ENCODE data around the gene TM4SF4.
A peak's percentile ranks its signal among the peaks of the same experiment; 100 is the strongest.

Gene TM4SF4

GRCh38 chr3:149527531-149528339 lies 53.2 kb downstream of the TM4SF4 start:
- POLR2A ChIA-PET, result interaction anchor here (1.2 kb wide), 1 partner anchor 131 kb away, joined by 5 read pairs; the partner anchor contains the start of gene WWTR1
- CTCF ChIA-PET, result interaction anchor here (0.8 to 2.7 kb wide), 12 partner anchors 13 to 407 kb away, joined by 3 to 33 read pairs (median 4); no protein-coding TSS in a partner anchor
- no peak for DNase-seq (ENCODE audit: low read depth, low spot score)
- H3K4me3 ChIP-seq (ENCODE audit: low read depth, low read length), result no peak overlapping the region
- peak; percentile 12 for TF ChIP-seq CTCF (IDR thresholded peaks at IDR 0.05; ENCODE audit: insufficient read depth, low read length, missing control alignments)

- POLR2A ChIA-PET, result interaction anchor here (1.2 kb wide), 1 partner anchor 130 kb away, joined by 5 read pairs; the partner anchor contains the start of gene WWTR1
- no peak overlapping the region for H3K4me3 ChIP-seq (ENCODE audit: low read depth, low read length)
- CTCF ChIA-PET, result interaction anchor here (1.0 to 2.7 kb wide), 8 partner anchors 12 to 408 kb away, joined by 3 to 33 read pairs (median 4); no protein-coding TSS in a partner anchor
- DNase-seq (ENCODE audit: low read depth, low spot score), result no peak
- TF ChIP-seq CTCF (IDR thresholded peaks at IDR 0.05; ENCODE audit: insufficient read depth, low read length, missing control alignments), result no peak
Observed at GRCh38 chr3:149528340-149528650, 53.8 kb downstream of the TM4SF4 start.

- no peak for TF ChIP-seq CTCF (IDR thresholded peaks at IDR 0.05; ENCODE audit: insufficient read depth, low read length, missing control alignments)
- CTCF ChIA-PET, result interaction anchor here (0.6 to 2.7 kb wide), 2 partner anchors 190 to 197 kb away, joined by 3 to 33 read pairs; no protein-coding TSS in a partner anchor
- no peak overlapping the region for H3K4me3 ChIP-seq (ENCODE audit: low read depth, low read length)
- POLR2A ChIA-PET, result no interaction called here
- DNase-seq (ENCODE audit: low read depth, low spot score), result no peak
Observed at GRCh38 chr3:149529099-149529498, 54.6 kb downstream of the TM4SF4 start.

GRCh38 chr3:149532489-149533180 lies 58.1 kb downstream of the TM4SF4 start:
- no peak for TF ChIP-seq CTCF (IDR thresholded peaks at IDR 0.05; ENCODE audit: insufficient read depth, low read length, missing control alignments)
- no peak overlapping the region for H3K4me3 ChIP-seq (ENCODE audit: low read depth, low read length)
- no peak for DNase-seq (ENCODE audit: low read depth, low spot score)
- POLR2A ChIA-PET, result no interaction called here
- CTCF ChIA-PET, result interaction anchor here (0.6 to 4.3 kb wide), 17 partner anchors 9 to 239 kb away, joined by 3 to 90 read pairs (median 7); partner anchors contain the start of gene COMMD2

- POLR2A ChIA-PET, result interaction anchor here (0.8 to 2.6 kb wide), 4 partner anchors 46 to 168 kb away, joined by 3 to 19 read pairs (median 6); partner anchors contain the start of gene WWTR1
- no peak for TF ChIP-seq CTCF (IDR thresholded peaks at IDR 0.05; ENCODE audit: insufficient read depth, low read length, missing control alignments)
- DNase-seq (ENCODE audit: low read depth, low spot score), result no peak
- CTCF ChIA-PET, result interaction anchor here (0.6 to 4.3 kb wide), 14 partner anchors 11 to 244 kb away, joined by 3 to 90 read pairs (median 4); partner anchors contain the start of genes COMMD2 and WWTR1
- H3K4me3 ChIP-seq (ENCODE audit: low read depth, low read length), result no peak overlapping the region
Observed at GRCh38 chr3:149534082-149534481, 59.6 kb downstream of the TM4SF4 start.
